Hematopoietic multipotent progenitor cell (in vitro differentiated cells): ENCODE results near the gene C2CD4D. TPM values are rescaled to one million over a fixed set of nuclear protein-coding genes. Genes with fewer than 3 reads are reported as not detected.

ENCODE experiments used
- DNase-seq, 3 donors: peaks; one replicate each; pipeline ENCODE4 v3.0.0-alpha.2; 2011 to 2015; ENCODE audit warnings: low read depth in 2 of 3, low spot score in 2 of 3
- total RNA-seq: library from RNA; depleted of rRNA; stranded (reverse); fragments of >200 nt; gene quantifications from one replicate; pipeline ENCODE4 v1.2.3, GENCODE V29; 2012

Gene C2CD4D
- total RNA-seq, 1 donor = not detected

GRCh38 chr1:151815716-151816327 lies 23.8 kb downstream of the C2CD4D start:
- DNase-seq = peak in 1 of 3 donors; percentile 53

- no peak for DNase-seq
Observed at GRCh38 chr1:151814971-151815545, 24.6 kb downstream of the C2CD4D start.

- DNase-seq = no peak
Observed at GRCh38 chr1:151814426-151814825, 25.2 kb downstream of the C2CD4D start.

GRCh38 chr1:151813271-151813977 lies 26.2 kb downstream of the C2CD4D start:
- DNase-seq = no peak

GRCh38 chr1:151811181-151811580 lies 28.4 kb downstream of the C2CD4D start:
- no peak for DNase-seq

- DNase-seq = no peak
Observed at GRCh38 chr1:151809985-151810556, 29.5 kb downstream of the C2CD4D start.

- no peak for DNase-seq
Observed at GRCh38 chr1:151809290-151809984, 30.2 kb downstream of the C2CD4D start.

GRCh38 chr1:151807766-151808165 lies 31.9 kb downstream of the C2CD4D start:
- no peak for DNase-seq

- no peak for DNase-seq
Observed at GRCh38 chr1:151807131-151807530, 32.5 kb downstream of the C2CD4D start.

GRCh38 chr1:151806170-151806569 lies 33.5 kb downstream of the C2CD4D start:
- DNase-seq = no peak

- no peak for DNase-seq
Observed at GRCh38 chr1:151805066-151805820, 34.4 kb downstream of the C2CD4D start, which contains the start of gene LINGO4. Gene LINGO4 (minus strand): TSS chr1:151805419. CDS start chr1:151802704, 2,715 bp downstream.

GRCh38 chr1:151803915-151804314 lies 35.7 kb downstream of the C2CD4D start:
- DNase-seq = no peak

GRCh38 chr1:151803164-151803563 lies 36.5 kb downstream of the C2CD4D start:
- DNase-seq = no peak

GRCh38 chr1:151802372-151802771 lies 37.2 kb downstream of the C2CD4D start:
- DNase-seq = no peak

GRCh38 chr1:151801846-151802245 lies 37.8 kb downstream of the C2CD4D start:
- DNase-seq = no peak

- DNase-seq = no peak
Observed at GRCh38 chr1:151801310-151801820, 38.3 kb downstream of the C2CD4D start.

GRCh38 chr1:151800830-151801229 lies 38.8 kb downstream of the C2CD4D start:
- DNase-seq = no peak

GRCh38 chr1:151799179-151800022 lies 40.2 kb downstream of the C2CD4D start:
- no peak for DNase-seq

- no peak for DNase-seq
Observed at GRCh38 chr1:151798571-151798970, 41.0 kb downstream of the C2CD4D start.
